Fibroblast of villous mesenchyme (primary cell): ENCODE results near the gene CREB5. TPM values are rescaled to one million over a fixed set of nuclear protein-coding genes. Genes with fewer than 3 reads are reported as not detected.

Source experiments
- DNase-seq: peaks from one replicate; pipeline ENCODE4 v3.0.0-alpha.2; 2010; ENCODE audit warnings: low read depth
- H3K4me3 ChIP-seq: 2 replicates; pipeline ENCODE4 v1.5.1; 2011; ENCODE audit warnings: low read depth, mild to moderate bottlenecking, low read length
- total RNA-seq: library from RNA; depleted of rRNA; stranded (reverse); fragments of >200 nt; gene quantifications from 2 replicates; pipeline ENCODE4 v1.2.3, GENCODE V29; 2012
- TF ChIP-seq, protein P1 (sequence below): IDR thresholded peaks from 2 replicates; pipeline ENCODE4 v1.5.1; 2012; ENCODE audit warnings: low read depth, mild to moderate bottlenecking, low read length; ENCODE audit not compliant: insufficient read depth

Gene CREB5
- total RNA-seq, 1 donor = 6.0 TPM

DNA sequence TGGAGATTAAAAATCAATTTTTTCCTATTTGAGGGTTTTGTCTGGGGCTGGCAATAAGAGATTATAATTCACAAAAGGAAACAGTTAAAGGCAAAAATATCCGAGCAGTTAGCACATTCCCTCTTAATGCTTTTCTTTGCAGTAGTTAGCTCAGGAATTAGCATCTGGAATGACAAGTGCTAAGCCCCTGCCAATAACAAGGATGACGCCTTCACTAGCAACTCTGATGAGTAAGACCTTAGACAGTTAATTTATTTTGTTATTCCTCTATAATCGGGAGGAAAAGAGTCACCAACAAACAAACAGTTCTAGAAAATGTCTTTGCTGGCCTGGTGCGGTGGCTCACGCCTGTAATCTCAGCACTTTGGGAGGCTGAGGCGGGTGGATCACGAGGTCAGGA lies 394.5 kb downstream of the CREB5 start:
- DNase-seq = peak; percentile 45
- TF ChIP-seq, protein P1, sequence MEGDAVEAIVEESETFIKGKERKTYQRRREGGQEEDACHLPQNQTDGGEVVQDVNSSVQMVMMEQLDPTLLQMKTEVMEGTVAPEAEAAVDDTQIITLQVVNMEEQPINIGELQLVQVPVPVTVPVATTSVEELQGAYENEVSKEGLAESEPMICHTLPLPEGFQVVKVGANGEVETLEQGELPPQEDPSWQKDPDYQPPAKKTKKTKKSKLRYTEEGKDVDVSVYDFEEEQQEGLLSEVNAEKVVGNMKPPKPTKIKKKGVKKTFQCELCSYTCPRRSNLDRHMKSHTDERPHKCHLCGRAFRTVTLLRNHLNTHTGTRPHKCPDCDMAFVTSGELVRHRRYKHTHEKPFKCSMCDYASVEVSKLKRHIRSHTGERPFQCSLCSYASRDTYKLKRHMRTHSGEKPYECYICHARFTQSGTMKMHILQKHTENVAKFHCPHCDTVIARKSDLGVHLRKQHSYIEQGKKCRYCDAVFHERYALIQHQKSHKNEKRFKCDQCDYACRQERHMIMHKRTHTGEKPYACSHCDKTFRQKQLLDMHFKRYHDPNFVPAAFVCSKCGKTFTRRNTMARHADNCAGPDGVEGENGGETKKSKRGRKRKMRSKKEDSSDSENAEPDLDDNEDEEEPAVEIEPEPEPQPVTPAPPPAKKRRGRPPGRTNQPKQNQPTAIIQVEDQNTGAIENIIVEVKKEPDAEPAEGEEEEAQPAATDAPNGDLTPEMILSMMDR = no peak
- no peak overlapping the region for H3K4me3 ChIP-seq

DNA sequence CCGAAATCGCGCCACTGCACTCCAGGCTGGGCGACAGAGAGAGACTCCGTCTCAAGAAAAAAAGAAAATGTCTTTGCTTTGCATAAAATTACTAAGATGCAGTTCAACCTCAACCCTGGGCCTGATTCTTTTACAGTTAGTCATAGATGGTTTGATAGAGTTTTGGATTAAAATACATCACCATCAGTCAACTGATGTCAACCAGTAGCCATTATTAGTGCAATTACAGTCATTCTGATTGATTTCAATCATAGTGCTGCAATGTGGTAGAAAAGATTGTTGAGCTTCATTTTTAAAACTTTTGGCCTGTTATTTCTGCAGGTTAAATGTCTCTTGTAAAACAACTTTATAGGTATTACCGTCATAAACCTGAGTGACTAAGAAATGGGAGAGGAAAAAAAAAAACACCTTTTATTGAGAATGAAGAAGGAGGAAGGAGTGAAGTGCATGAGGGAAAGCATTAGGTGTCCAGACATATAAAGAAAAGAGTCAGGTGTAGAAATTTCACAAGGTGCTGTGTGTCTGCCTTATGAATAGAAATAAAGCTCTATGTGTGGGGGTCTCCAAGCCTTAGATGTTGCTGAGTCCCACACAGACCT lies 395.2 kb downstream of the CREB5 start:
- H3K4me3 ChIP-seq = no peak overlapping the region
- DNase-seq = no peak
- TF ChIP-seq, protein P1 = no peak

DNA sequence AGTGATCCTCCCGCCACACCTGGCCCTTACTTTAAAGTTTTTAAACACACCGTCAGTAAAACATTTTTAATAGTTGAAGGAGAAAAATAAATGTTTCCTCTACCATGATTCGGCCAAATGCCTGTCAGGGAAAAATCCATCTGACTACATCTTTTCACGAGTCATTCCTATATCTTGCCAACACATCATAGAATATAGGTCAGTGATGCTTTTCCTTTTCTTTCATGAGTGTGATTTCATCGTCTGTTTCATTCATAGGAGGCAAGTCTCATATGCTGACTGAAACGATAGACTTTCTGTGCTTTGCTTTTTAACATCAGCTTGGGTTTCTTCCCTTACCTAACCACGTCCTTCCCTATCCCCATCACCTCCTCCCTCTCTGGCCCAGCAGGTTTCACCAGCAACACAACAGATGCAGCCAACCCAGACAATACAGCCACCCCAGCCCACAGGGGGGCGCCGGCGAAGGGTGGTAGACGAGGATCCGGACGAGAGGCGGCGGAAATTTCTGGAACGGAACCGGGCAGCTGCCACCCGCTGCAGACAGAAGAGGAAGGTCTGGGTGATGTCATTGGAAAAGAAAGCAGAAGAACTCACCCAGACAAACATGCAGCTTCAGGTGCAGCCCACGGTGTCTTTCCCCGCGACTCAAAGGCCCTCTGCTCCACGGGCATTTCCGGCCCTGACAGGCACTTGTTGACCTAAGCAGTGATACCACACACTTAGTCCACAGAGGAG lies 396.6 kb downstream of the CREB5 start:
- TF ChIP-seq, protein P1 = no peak
- no peak for DNase-seq
- no peak overlapping the region for H3K4me3 ChIP-seq

DNA sequence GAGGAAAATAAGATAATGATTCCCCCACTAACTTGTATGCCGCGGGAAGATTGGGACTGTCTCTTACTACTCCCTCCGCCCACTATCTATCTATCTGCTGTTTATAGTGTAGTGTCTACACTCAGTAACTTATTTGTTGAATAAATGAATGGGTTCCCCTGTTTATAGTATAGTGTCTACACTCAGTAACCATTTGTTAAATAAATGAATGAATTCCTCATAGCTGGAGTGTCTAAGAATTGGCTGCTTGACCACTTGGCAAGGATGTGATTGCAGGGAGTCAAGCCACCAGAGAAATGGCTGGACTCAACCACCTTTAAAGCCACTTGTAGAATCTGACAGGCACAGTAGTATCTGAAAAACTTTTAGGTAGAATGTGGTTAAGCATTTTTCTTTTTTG lies 398.7 kb downstream of the CREB5 start:
- DNase-seq = no peak
- H3K4me3 ChIP-seq = no peak overlapping the region
- TF ChIP-seq, protein P1 = no peak

DNA sequence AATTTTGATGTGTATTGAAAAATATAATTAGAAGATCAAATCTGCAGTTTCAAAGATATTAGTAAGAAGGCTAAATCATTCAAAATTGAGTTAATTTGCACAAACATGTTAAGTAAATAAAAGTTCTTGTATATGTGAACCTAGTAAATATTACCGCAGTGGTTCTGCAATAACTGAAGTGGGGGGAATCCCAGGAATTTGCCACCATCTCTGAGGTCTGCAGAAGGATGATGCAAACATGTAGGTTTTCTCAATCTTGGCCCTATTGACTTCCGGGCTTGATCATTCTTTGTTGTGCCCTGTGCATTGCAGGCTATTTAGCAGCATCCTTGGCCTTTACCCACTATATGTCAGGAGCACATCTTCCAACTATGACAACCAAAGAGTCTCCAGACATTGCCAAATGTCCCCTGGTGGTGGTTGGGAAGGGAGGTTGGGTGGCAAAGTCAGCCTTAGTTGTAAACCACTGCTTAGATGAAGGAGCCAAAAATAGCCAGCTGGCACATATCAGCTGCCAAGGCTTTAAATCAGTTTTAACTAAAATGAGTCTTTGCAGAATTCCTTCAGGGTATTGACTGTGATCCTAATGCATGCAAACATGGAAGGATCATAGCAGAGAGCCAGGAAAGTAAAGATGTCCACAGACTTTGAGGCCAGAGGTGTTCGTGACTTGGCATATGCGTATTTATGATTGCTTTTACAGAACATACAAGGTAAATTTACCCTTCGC lies 399.5 kb downstream of the CREB5 start:
- peak; percentile 10 for DNase-seq
- no peak overlapping the region for H3K4me3 ChIP-seq
- TF ChIP-seq, protein P1 = no peak

DNA sequence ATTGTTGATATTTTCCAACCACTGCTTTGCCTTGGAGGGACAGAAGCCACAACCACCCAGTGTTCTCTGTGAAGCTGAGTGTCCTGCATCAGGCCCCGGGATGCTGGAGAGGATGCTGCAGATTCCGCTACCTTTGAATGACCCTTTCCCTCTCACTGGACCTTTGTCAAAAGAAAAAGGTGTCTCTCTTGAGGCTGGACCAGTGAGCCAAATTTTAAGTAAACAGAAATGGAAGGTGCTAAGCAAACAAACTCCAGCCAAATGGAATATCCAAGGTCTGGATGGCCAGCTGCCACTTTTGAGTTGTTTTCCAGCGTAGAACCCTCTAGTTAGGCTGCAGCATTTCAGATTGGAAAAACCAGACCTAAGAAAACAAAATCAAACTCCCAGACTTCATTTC lies 400.3 kb downstream of the CREB5 start:
- no peak overlapping the region for H3K4me3 ChIP-seq
- no peak for DNase-seq
- TF ChIP-seq, protein P1 = no peak
